ENCODE measurements around the gene C1D. TPM values are rescaled to one million over a fixed set of nuclear protein-coding genes. Genes with fewer than 3 reads are reported as not detected.
"Not testable (repeated sequence)": the region's sequence is repeated elsewhere in the genome, so short reads cannot be mapped to it uniquely, and the experiment has no call there.

Gene C1D
- total and polyA plus RNA-seq, 8 donors: 3.3 to 16.7 (median 6.3) TPM

- Histone ChIP-seq H3K9me3 (no peaks in the 10 kb centered on the region), H3K4me3 (no peak overlapping the region), H3K27me3 (no peaks in the 10 kb centered on the region), H3K27ac (no peak overlapping the region), H3K36me3 (no peaks in the 10 kb centered on the region), H3K4me1 (no peaks in the 10 kb centered on the region)
- 75 to 79% methylated on average over 2 of the region's 2 CpGs for WGBS, 2 donors
- FAIRE-seq (no peak), DNase-seq (no peak), ATAC-seq (no peak)
- intact Hi-C loops (cut with DNase I): no loop called here
- TF ChIP-seq CTCF (IDR thresholded peaks at IDR 0.05): no peak
These were observed 26.1 kb upstream of the C1D start for GRCh38 chr2:68088940-68089339.

GRCh38 chr2:68086166-68086565 is 23.4 kb upstream of the C1D start:
- Histone ChIP-seq H3K27me3 (no peaks in the 10 kb centered on the region), H3K4me1 (no peaks in the 10 kb centered on the region), H3K4me3 (no peak overlapping the region), H3K27ac (no peak overlapping the region), H3K9me3 (no peaks in the 10 kb centered on the region), H3K36me3 (no peaks in the 10 kb centered on the region)
- no peak for TF ChIP-seq CTCF (IDR thresholded peaks at IDR 0.05)
- FAIRE-seq (no peak), DNase-seq (no peak), ATAC-seq (no peak)
- intact Hi-C loops (cut with DNase I): no loop called here
- WGBS, 2 donors: 67 to 70% methylated on average over 4 of the region's 4 CpGs

GRCh38 chr2:68083346-68083745 is 20.5 kb upstream of the C1D start:
- H3K27ac ChIP-seq: no peak overlapping the region
- no peak for TF ChIP-seq CTCF (IDR thresholded peaks at IDR 0.05)
- no peaks in the 10 kb centered on the region for H3K9me3 ChIP-seq
- DNase-seq (no peak), ATAC-seq (no peak), FAIRE-seq (no peak)
- no peak overlapping the region for H3K4me3 ChIP-seq
- WGBS, 2 donors: 86 to 89% methylated on average over 1 of the region's 1 CpG
- intact Hi-C loops (cut with DNase I): no loop called here
- no peaks in the 10 kb centered on the region for H3K36me3 ChIP-seq
- H3K4me1 ChIP-seq: no peaks in the 10 kb centered on the region
- H3K27me3 ChIP-seq: no peaks in the 10 kb centered on the region

GRCh38 chr2:68074050-68074449 is 11.2 kb upstream of the C1D start:
- ATAC-seq: no peak
- Histone ChIP-seq H3K4me1 (no peaks in the 10 kb centered on the region), H3K27ac (no peak overlapping the region), H3K36me3 (no peaks in the 10 kb centered on the region), H3K9me3 (no peaks in the 10 kb centered on the region), H3K4me3 (no peak overlapping the region), H3K27me3 (no peaks in the 10 kb centered on the region)
- WGBS, 2 donors: 67 to 83% methylated on average over 6 of the region's 6 CpGs
- TF ChIP-seq CTCF (IDR thresholded peaks at IDR 0.05): no peak
- no peak for FAIRE-seq
- no peak for DNase-seq
- intact Hi-C loops (cut with DNase I): no loop called here

- H3K27ac ChIP-seq; H3K4me3 ChIP-seq; FAIRE-seq; H3K27me3 ChIP-seq; H3K36me3 ChIP-seq; H3K9me3 ChIP-seq; ATAC-seq; intact Hi-C loops (cut with DNase I): not testable (repeated sequence)
- 68 to 76% methylated on average over 19 of the region's 19 CpGs for WGBS, 2 donors
- peaks cover 12 to 16% (median 16%) of the 10 kb centered on the region in 3 donors for H3K4me1 ChIP-seq
- peak in 4 of 6 donors; percentile 3 to 38 (median 21) for DNase-seq
These were observed 1.2 kb upstream of the C1D start for GRCh38 chr2:68063797-68064646.
